Astrocyte (in vitro differentiated cells and primary cell): ENCODE results near the gene HSD11B1. TPM values are rescaled to one million over a fixed set of nuclear protein-coding genes. Genes with fewer than 3 reads are reported as not detected.

Source experiments
- DNase-seq: peaks from one replicate; pipeline ENCODE4 v3.0.0-alpha.2; 2010; ENCODE audit warnings: low read depth
- FAIRE-seq: peaks from 2 replicates; lab custom pipeline; 2011; peaks lifted over from hg19 to GRCh38; lab: Jason Lieb, UNC
- H2AFZ ChIP-seq: 2 replicates; pipeline ENCODE4 v1.6.0; 2012; ENCODE audit warnings: low read depth, low read length, inconsistent platforms
- H3K27ac ChIP-seq: 2 replicates; pipeline ENCODE4 v1.5.1; 2011; ENCODE audit warnings: low read depth, low read length, inconsistent platforms
- H3K27me3 ChIP-seq: 2 replicates; pipeline ENCODE4 v1.6.0; 2011; ENCODE audit warnings: low read length, inconsistent platforms; ENCODE audit not compliant: insufficient read depth
- H3K36me3 ChIP-seq: 2 replicates; pipeline ENCODE4 v1.5.1; 2011; ENCODE audit warnings: low read length, inconsistent platforms; ENCODE audit not compliant: insufficient read depth
- H3K4me1 ChIP-seq: 2 replicates; pipeline ENCODE4 v1.5.1; 2011; ENCODE audit warnings: low read length, inconsistent platforms; ENCODE audit not compliant: insufficient read depth
- H3K4me2 ChIP-seq: 2 replicates; pipeline ENCODE4 v1.6.0; 2012; ENCODE audit warnings: low read length, inconsistent platforms
- H3K4me3 ChIP-seq: 2 replicates; pipeline ENCODE4 v1.5.1; 2011; ENCODE audit warnings: low read depth, mild to moderate bottlenecking, low read length, inconsistent platforms; ENCODE audit not compliant: insufficient read depth
- H3K79me2 ChIP-seq: 2 replicates; pipeline ENCODE4 v1.6.0; 2012; ENCODE audit warnings: mild to moderate bottlenecking, low read length, inconsistent platforms; ENCODE audit not compliant: insufficient read depth
- H3K9ac ChIP-seq: 2 replicates; pipeline ENCODE4 v1.6.0; 2012; ENCODE audit warnings: mild to moderate bottlenecking, low read length, inconsistent platforms
- H3K9me3 ChIP-seq: 2 replicates; pipeline ENCODE4 v1.5.1; 2012; ENCODE audit warnings: low read depth, mild to moderate bottlenecking, low read length, inconsistent platforms; ENCODE audit not compliant: insufficient read depth
- H4K20me1 ChIP-seq: 2 replicates; pipeline ENCODE4 v1.6.0; 2012; ENCODE audit warnings: low read length, inconsistent platforms; ENCODE audit not compliant: insufficient read depth
- H3K27ac Mint-ChIP-seq: one replicate; pipeline ENCODE4 v1.8.0; 2021; ENCODE audit warnings: mild to moderate bottlenecking, mixed read lengths; ENCODE audit not compliant: unreplicated experiment
- H3K27me3 Mint-ChIP-seq: one replicate; pipeline ENCODE4 v1.8.0; 2021; ENCODE audit warnings: low read depth, mixed read lengths; ENCODE audit not compliant: unreplicated experiment
- H3K36me3 Mint-ChIP-seq: one replicate; pipeline ENCODE4 v1.8.0; 2021; ENCODE audit warnings: low read depth, mixed read lengths; ENCODE audit not compliant: unreplicated experiment
- H3K4me1 Mint-ChIP-seq: one replicate; pipeline ENCODE4 v1.8.0; 2021; ENCODE audit warnings: low read depth, mixed read lengths; ENCODE audit not compliant: unreplicated experiment
- H3K4me3 Mint-ChIP-seq: one replicate; pipeline ENCODE4 v1.8.0; 2021; ENCODE audit warnings: mild to moderate bottlenecking, moderate library complexity, mixed read lengths; ENCODE audit not compliant: unreplicated experiment
- H3K9me3 Mint-ChIP-seq: one replicate; pipeline ENCODE4 v1.8.0; 2021; ENCODE audit warnings: mild to moderate bottlenecking, mixed read lengths; ENCODE audit not compliant: unreplicated experiment
- EZH2 ChIP-seq: IDR thresholded peaks from 2 replicates; pipeline ENCODE4 v1.6.1; 2012; ENCODE audit warnings: mild to moderate bottlenecking, low read length, inconsistent platforms; ENCODE audit not compliant: insufficient read depth
- total RNA-seq: library from RNA; stranded (reverse); gene quantifications from 2 replicates; pipeline ENCODE4 v1.2.1, GENCODE V29; 2021
- TF ChIP-seq, protein P1 (sequence below): IDR thresholded peaks from 2 replicates; pipeline ENCODE4 v1.5.1; 2011; ENCODE audit warnings: low read depth, mild to moderate bottlenecking, inconsistent platforms, low read length, moderate library complexity; ENCODE audit not compliant: insufficient read depth

The HSD11B1 gene
- total RNA-seq, 1 donor from 2014 or later = not detected

DNA sequence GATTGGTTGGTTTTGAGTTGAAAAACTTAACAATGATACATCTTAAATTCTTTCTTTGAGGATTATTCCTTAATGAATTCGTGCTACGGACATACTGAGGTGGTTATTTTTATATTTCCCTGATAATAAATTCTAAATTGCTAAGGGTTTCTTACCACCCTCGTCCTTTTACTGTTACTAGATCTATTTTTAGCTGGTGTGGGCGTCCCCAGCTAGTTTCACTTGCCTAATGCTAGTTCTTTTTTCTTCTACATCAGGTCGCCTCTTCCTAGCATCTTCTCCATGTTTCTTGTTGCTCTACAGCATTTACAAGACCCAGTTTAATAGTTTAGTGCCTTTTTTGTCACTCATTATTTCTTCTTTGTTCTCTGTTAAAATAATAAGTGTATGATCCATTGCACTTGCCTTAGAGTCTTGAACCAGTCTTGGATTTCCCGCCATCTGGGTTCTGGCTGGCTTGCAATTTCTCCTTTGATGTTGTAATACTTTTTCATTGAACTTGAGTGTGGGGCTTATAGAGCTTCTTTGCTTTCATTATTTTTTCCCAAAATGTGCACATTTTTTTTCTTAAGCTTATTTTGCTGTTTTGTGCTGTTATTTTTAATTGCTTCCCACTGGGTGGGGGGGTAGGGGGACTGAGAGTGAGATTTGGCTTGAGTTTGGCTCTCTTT lies 677 bp upstream of the HSD11B1 start:
- FAIRE-seq = no peak

DNA sequence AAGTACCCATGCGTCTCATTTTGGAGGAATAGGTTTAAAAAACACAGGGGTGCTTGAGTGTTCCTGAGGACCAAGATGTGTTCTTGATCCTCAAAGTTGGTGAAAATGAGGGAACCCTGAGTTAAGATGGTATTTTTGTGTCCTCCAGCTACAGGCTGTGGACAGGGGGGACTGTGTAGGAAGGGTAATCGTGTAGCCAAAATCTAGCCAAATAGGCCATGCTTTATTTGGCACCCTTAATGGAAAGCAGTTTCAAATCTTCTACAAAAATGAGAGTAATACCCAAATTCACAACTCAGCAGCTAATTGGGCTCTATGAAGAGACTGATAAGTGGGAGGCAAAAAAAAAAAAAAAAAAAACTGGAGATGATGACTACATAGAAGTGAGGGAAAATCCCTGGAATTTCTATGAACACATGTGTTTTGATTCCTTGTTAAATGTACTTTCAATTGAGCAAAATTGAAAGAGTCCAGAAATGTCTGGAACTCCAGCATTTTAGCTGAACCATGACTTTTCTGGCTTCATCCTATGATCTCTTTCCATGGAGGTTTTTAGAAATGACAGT lies 470 bp downstream of the HSD11B1 start:
- Histone ChIP-seq H3K4me1 (no peaks in the 10 kb centered on the region), H3K4me3 (no peak overlapping the region), H3K27me3 (peaks cover 15% of the 10 kb centered on the region), H3K79me2 (no peaks in the 10 kb centered on the region), H4K20me1 (no peaks in the 10 kb centered on the region), H3K4me2 (no peak overlapping the region), H3K9me3 (no peaks in the 10 kb centered on the region), H3K27ac (no peak overlapping the region), H3K36me3 (no peaks in the 10 kb centered on the region), H3K9ac (no peak overlapping the region), H2AFZ (no peak overlapping the region)
- H3K9me3 Mint-ChIP-seq = no peaks in the 10 kb centered on the region
- no peak overlapping the region for H3K27ac Mint-ChIP-seq
- DNase-seq (no peak), FAIRE-seq (no peak)
- no peaks in the 10 kb centered on the region for H3K4me1 Mint-ChIP-seq
- no peaks in the 10 kb centered on the region for H3K36me3 Mint-ChIP-seq
- TF ChIP-seq, protein P1, sequence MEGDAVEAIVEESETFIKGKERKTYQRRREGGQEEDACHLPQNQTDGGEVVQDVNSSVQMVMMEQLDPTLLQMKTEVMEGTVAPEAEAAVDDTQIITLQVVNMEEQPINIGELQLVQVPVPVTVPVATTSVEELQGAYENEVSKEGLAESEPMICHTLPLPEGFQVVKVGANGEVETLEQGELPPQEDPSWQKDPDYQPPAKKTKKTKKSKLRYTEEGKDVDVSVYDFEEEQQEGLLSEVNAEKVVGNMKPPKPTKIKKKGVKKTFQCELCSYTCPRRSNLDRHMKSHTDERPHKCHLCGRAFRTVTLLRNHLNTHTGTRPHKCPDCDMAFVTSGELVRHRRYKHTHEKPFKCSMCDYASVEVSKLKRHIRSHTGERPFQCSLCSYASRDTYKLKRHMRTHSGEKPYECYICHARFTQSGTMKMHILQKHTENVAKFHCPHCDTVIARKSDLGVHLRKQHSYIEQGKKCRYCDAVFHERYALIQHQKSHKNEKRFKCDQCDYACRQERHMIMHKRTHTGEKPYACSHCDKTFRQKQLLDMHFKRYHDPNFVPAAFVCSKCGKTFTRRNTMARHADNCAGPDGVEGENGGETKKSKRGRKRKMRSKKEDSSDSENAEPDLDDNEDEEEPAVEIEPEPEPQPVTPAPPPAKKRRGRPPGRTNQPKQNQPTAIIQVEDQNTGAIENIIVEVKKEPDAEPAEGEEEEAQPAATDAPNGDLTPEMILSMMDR = no peak
- no peak for TF ChIP-seq EZH2
- peaks cover 39% of the 10 kb centered on the region for H3K27me3 Mint-ChIP-seq
- no peak overlapping the region for H3K4me3 Mint-ChIP-seq

More for the DNA sequence above, 677 bp upstream of the HSD11B1 start:
- H4K20me1 ChIP-seq = no peaks in the 10 kb centered on the region
- H3K4me2 ChIP-seq = no peak overlapping the region
- H3K27me3 Mint-ChIP-seq = peaks cover 46% of the 10 kb centered on the region
- no peaks in the 10 kb centered on the region for H3K79me2 ChIP-seq
- no peak overlapping the region for H3K9ac ChIP-seq
- DNase-seq = no peak
- no peaks in the 10 kb centered on the region for H3K9me3 Mint-ChIP-seq
- no peak overlapping the region for H3K27ac ChIP-seq
- H3K4me1 Mint-ChIP-seq = no peaks in the 10 kb centered on the region
- H3K27me3 ChIP-seq = peaks cover 15% of the 10 kb centered on the region
- H3K9me3 ChIP-seq = no peaks in the 10 kb centered on the region
- no peaks in the 10 kb centered on the region for H3K36me3 ChIP-seq
- no peaks in the 10 kb centered on the region for H3K36me3 Mint-ChIP-seq
- no peak overlapping the region for H3K27ac Mint-ChIP-seq
- no peak overlapping the region for H3K4me3 ChIP-seq
- no peak overlapping the region for H2AFZ ChIP-seq
- no peak for TF ChIP-seq EZH2
- TF ChIP-seq, protein P1 = no peak
- H3K4me1 ChIP-seq = no peaks in the 10 kb centered on the region
- H3K4me3 Mint-ChIP-seq = no peak overlapping the region

DNA sequence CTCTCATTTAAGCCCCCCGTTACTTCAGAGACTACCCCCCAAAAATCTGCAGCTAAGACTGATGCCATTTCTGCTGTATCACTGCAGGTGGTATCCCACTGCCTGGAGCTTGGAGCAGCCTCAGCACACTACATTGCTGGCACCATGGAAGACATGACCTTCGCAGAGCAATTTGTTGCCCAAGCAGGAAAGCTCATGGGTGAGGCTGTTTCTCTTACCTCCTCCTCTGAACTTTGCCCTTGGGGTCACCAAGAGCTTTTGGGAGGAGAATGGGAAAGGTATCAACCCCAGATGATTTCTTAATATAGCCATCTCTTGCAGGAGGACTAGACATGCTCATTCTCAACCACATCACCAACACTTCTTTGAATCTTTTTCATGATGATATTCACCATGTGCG lies 2.0 kb downstream of the HSD11B1 start:
- Histone ChIP-seq H2AFZ (no peak overlapping the region), H3K36me3 (no peaks in the 10 kb centered on the region), H3K9ac (no peak overlapping the region), H3K4me1 (no peaks in the 10 kb centered on the region), H3K79me2 (no peaks in the 10 kb centered on the region), H3K4me3 (no peak overlapping the region), H3K9me3 (no peaks in the 10 kb centered on the region), H4K20me1 (no peaks in the 10 kb centered on the region), H3K4me2 (no peak overlapping the region), H3K27ac (no peak overlapping the region), H3K27me3 (peaks cover 13% of the 10 kb centered on the region)
- no peaks in the 10 kb centered on the region for H3K4me1 Mint-ChIP-seq
- H3K9me3 Mint-ChIP-seq = no peaks in the 10 kb centered on the region
- H3K27ac Mint-ChIP-seq = no peak overlapping the region
- H3K36me3 Mint-ChIP-seq = no peaks in the 10 kb centered on the region
- peaks cover 28% of the 10 kb centered on the region for H3K27me3 Mint-ChIP-seq
- no peak for TF ChIP-seq EZH2
- TF ChIP-seq, protein P1 = no peak
- FAIRE-seq = no peak
- no peak overlapping the region for H3K4me3 Mint-ChIP-seq
- no peak for DNase-seq
